ENCODE measurements around the gene SZRD1.
"Not testable (repeated sequence)": the region's sequence is repeated elsewhere in the genome, so short reads cannot be mapped to it uniquely, and the experiment has no call there.

The SZRD1 gene

GRCh38 chr1:16366722-16367257 lies at the start of gene SZRD1:
Gene SZRD1, plus strand, starts transcription at chr1:16367242. Its CDS starts 16 bp downstream, at chr1:16367258.
- peak; percentile 99 for DNase-seq

DNA sequence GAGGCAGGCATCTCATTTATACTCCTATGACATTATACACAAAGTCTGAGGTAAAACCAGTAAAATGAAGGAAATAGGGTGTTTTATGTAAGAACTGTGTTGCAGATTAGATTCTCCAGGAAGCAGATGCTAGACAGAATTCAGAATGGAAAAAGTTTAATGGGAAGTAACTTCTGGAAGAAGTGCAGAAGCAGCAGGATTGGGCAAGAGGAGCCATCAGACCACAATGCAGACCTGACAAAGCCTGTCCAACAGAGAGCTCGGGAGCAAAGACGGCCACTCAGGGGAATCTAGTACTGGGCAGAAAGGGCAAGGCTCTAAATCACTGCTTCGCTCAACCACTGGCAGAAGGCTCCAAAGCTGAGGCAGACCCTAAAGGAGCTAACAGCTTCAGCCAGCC lies 48.5 kb upstream of the SZRD1 start:
- DNase-seq: peak; percentile 71

DNA sequence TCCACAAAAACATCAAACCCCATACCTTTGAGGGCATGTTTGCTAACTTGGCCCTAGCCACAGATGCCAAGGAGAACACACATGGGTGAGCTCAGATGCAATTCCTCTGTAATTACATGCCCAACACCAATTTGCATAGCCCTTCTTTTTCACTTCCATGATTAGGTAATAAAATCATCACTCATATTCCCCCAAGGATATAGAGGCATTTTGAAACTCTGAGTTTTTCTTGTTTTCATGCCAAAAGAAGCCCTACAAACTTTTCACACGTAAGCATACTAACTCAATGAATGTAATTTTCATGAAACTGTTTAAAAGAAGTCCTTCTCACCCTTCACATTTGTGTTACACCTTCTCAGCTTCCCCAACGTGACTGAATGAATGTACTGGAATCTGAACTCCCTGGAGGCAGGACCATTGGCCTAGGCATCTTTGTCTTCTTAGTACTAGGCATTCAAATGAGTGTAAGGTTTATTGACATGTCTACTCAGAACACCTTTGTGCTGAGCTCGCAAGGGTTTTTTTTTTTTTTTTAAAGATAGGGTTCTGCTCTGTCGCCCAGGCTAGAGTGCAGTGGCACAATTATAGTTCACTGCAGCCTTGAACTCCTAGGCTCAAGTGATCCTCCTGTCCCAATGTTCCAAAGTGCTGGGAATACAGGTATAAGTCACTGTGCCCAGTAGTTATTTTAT lies 45.7 kb upstream of the SZRD1 start:
- peak; percentile 41 for DNase-seq

GRCh38 chr1:16324456-16324890 lies 42.6 kb upstream of the SZRD1 start:
- DNase-seq: no peak

GRCh38 chr1:16326833-16327404 lies 40.1 kb upstream of the SZRD1 start:
- no peak for DNase-seq

GRCh38 chr1:16334655-16335340 lies 32.2 kb upstream of the SZRD1 start:
- DNase-seq: no peak

DNA sequence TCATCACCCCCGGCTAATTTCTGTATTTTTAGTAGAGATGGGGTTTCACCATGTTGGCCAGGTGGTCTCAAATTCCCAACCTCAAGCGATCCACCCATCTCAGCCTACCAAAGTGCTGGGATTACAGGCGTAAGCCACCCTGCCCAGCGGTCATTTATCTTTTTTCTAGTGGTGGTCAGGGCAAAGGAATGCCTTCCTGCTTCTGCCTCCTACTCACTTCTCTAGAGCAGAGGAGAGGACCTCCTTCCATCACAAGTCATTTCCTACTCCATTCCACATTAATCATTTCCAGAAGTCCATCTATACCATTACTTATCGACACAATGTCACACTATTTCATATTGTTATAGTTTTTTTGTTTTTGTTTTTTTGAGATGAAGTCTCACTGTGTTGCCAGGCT lies 28.1 kb upstream of the SZRD1 start:
- no peak for DNase-seq

DNA sequence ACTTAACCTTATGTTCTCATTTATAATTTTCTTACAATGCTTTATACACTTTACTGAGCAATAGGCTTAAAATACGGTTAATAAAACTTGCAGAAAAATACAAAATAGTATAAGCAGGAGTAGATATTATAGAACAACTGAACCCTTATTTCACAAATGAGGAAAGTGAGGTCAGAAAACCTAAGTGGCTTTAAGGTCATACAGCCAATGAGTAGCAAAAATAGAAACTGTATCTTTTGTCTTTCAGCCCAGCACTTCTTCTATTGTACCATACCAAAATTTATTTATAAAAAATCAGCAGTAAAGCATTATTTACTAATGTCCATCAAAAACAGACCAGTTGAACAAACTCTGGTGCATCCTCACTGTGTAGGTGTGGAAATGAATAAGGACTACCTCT lies 26.4 kb upstream of the SZRD1 start:
- DNase-seq: no peak

GRCh38 chr1:16342331-16343062 lies 24.5 kb upstream of the SZRD1 start:
- DNase-seq: peak; percentile 80

GRCh38 chr1:16343276-16343675 lies 23.8 kb upstream of the SZRD1 start:
- DNase-seq: not testable (repeated sequence)

DNA sequence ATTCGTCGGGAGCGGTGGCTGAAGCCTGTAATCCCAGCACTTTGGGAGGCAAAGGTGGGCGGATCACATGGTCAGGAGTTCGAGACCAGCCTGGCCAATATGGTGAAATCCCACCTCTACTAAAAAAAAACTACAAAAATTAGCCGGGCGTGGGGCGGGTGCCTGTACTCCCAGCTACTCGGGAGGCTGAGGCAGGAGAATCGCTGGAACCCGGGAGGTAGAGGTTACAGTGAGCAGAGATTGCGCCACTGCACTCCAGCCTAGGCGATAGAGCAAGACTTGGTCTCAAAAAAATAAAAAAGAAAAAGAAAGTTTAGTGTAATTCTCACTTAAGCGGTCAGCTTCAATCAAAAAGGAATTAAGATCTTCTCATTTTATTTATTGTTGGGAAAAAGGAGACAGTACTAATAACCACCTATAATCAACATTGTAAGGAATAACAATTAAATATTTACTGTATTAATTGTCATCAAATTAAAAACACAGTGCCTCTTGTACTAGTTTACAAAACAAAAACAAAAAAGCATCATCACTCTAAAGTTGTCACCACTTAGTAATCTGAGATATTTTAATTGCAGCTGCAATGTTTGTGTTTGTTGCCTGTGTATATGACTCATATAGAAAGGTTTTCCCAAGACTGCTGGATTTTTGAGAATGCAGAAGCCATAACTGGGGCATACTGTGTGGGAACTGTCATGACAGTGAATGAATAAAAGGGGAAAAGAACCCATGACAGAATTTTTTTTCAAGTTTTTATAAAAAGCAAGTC lies 18.4 kb upstream of the SZRD1 start:
- peak; percentile 95 for DNase-seq

DNA sequence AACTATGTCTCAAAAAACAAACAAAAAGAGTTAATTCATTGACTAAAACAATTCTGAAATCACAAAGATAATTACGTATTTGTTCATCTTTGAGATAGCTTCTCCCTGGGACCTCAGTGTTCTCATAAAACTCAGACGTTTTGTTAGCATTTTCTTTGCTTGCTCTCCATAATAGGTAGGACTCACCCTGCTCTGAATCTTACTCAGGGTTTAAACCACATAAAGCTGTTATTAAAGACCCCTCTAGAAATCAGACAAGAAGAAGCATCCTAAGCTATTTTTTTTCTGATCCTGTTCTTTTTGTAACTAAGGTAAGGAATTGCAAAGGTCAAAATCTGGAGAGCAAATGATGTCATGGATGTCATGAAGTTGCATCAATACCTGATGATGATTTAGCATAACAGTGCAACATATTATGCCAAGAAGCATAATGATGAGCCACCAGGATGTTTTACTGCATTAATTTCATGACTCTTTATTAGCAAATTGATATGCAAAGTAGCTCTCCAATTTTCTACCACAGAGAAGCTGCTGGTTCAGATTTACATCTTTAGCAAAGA lies 17.1 kb upstream of the SZRD1 start:
- peak; percentile 72 for DNase-seq

DNA sequence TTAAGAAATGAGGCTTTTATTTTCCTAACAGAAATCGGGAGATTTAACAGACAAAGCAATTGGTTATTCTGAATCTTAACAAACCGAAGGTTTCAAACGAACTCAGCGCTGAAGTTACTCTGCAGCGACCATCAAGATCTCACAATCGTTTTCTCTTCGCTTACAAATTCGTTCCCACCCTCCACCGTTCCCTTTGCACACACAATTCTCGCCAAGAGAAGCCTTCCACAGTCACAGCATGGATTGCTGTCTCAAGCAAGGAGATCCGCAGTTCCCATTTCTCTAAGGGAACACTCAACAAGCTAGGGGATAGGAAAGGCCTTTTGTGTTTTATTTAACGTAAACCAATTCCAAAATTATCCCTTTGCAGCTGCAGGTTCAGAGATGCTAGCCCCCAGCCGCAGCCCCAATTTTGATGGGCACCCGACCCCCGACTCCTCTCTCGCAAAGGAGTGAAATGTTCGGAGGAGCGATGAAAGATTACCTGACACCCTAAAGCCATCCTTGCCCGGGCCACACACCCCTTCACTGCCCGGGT lies 15.5 kb upstream of the SZRD1 start:
- DNase-seq: peak; percentile 52

DNA sequence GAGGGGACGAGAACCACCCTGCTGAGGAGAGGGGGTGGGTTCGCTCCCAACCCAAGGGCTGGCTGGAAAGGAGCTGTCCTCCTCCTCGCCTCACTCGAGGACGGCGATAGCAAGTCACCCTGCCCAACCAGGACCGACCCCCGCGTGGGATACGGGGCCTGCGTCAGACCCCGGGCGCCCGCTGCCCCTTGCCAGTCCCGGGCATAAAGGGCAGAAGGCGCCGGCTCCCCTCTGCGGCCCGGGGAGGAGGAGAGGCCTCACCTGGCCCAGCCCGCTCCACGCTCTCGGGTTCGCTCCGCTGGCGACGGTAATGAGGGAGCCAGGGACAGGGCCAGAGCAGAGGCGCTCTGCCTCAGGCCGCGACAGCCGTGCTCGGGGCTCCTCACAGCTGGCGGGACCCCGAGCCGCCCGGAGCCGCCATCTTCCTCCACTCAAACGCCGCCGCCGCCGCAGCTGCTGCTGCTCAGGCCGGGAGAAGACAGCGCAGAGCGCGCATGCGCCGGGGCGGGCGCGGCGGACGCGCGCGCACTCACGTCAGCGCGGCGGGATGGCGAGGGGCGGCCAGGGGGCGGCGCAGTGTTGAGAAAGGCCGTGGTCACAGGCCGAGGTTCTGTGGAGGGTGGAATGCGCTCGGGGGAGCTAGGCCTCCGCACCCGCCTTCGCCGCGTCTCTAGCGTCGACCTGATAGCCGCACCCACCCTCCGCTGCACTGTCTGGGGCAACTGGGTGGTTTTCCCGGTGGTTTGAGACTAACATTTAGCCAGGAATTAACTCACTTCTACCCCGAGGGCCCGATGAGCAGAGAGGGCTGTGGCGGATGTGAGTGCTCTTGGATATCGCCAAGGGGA lies 14.8 kb upstream of the SZRD1 start, which contains the start of gene FBXO42:
Gene FBXO42 (minus strand): TSS at position 487 of the 848 bp plus-strand sequence. CDS start 37,062 bp downstream, outside the sequence.
- DNase-seq: peak; percentile 92

DNA sequence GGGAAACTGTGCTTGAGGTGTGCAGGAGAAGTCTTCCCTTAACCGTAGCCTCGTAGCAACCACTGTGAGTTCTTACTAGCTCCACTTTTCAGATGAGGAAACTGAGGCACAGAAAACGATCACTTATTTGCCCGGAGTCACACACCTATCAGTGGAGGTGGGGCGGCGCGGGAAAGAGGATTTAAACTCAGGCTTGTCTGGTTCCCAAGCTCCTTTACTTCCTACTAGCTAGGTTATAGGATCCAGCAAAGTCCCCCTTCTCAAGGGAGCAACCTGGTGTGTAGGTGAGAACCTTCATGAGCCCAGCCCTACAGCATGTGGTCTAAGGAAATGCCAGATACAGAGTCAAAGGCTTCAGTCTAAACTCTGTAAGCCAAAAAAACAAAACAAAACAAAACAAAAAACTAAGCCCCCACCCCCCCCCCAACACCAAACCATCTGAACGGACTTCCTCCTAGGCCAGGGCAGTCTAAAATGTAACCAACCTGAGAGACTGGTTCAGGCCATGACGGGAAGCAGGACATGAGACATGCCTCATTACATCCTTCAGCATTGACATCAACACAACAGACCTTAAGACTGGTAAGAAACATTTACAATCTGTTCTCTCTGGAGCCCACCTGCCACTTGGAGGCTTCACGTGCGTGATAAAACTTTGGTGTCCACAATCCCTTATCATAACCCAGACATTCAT lies 14.1 kb upstream of the SZRD1 start:
- peak; percentile 15 for DNase-seq

GRCh38 chr1:16354619-16355018 lies 12.4 kb upstream of the SZRD1 start:
- no peak for DNase-seq

DNA sequence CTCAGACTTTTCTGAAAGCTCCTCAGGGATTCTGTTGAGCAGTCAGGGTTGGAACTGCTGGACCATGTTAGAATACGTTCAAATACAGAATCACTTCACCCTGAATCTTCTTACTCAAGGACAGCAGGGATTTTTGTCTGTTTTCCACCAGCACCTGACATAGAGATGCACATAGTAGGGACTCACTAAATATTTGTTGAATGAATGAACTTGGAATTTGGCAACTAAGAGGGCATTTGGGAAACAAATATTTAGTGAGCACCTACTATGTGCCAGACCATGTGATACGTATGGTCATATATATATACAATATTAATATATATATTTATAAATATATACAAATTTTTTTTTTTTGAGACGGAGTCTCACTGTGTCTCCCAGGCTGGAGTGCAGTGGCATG lies 10.2 kb upstream of the SZRD1 start:
- no peak for DNase-seq

DNA sequence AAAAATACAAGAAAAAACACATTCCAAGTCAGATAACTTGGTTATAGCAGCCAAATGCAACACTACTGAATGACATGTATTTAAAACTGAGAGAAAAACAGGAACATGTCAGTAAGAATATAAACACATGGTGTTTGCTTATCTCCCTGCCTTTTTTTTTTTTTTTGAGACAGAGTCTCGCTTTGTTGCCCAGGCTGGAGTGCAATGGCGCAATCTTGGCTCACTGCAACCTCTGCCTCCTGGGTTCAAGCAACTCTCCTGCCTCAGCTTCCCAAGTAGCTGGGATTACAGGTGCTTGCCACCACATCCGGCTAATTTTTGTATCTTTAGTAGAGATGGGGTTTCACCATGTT lies 1.9 kb upstream of the SZRD1 start:
- peak; percentile 46 for DNase-seq

DNA sequence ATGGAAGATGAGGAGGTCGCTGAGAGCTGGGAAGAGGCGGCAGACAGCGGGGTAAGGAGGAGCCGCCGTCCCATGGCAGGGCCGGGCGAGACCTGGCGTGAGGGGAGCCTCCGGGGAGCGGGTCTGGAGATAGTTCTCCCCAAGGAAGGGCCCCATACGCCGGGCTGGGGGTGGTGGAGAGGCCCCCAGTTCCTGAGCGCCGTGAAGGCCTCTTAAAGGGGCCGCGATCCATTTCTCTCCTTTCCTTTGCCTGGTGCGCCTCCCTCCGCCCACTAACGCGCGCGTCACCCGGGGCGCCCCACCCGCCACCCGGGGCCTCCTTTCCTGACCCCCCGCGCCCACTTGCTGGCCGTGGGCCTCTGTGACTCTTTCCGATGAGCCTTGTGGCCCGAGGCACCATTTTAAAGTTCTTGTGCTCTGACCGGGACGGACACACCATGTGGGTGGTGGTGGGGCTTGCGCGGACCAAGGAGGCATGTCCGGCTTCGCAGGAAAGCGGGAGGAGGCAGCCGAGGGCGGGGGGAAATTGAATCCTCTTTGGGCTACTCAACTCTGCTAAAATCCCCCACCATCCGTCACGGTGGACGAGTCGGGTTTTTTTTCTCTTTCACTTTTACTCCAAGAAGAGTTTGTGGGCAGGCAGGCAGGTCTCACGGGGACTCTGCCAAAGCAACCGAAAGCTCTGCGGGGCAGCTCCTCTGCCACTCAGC lies 371 bp downstream of the SZRD1 start:
- DNase-seq: peak; percentile 96

Measured in inflammatory macrophage treated with lipopolysaccharide for 4 hours (primary cell).